Activated CD8-positive, alpha-beta memory T cell treated with anti-CD3 and anti-CD28 coated beads, Interleukin-2, amount 10 ng/mL, durations not matched to agents 7 days and 5 days (primary cell): ENCODE measurements around the gene C1QC. TPM values are rescaled to one million over a fixed set of nuclear protein-coding genes. Genes with fewer than 3 reads are reported as not detected.

Experiments
- ATAC-seq: fragments of 150-1000 bp; cut with Tn5 transposase; one replicate; pipeline ENCODE4 v1.10.0; 2021; ENCODE audit warnings: moderate library complexity
- CTCF ChIA-PET: fragments of 350-600 bp; sonication (Branson Sonifier 250); formaldehyde crosslinking; loops from one replicate; lab custom pipeline; 2021; ENCODE audit warnings: antibody characterized with exemption; lab: Charles Lee
- DNase-seq: peaks from one replicate; pipeline ENCODE4 v3.0.0-alpha.2; 2020
- H3K27ac Mint-ChIP-seq: one replicate; pipeline ENCODE4 v1.8.0; 2021; ENCODE audit warnings: mild to moderate bottlenecking, mixed read lengths
- H3K27me3 Mint-ChIP-seq: one replicate; pipeline ENCODE4 v1.8.0; 2021; ENCODE audit warnings: mixed read lengths
- H3K36me3 Mint-ChIP-seq: one replicate; pipeline ENCODE4 v1.8.0; 2021; ENCODE audit warnings: mild to moderate bottlenecking, mixed read lengths
- H3K4me1 Mint-ChIP-seq: one replicate; pipeline ENCODE4 v1.8.0; 2021; ENCODE audit warnings: mixed read lengths
- H3K4me3 Mint-ChIP-seq: one replicate; pipeline ENCODE4 v1.8.0; 2021; ENCODE audit warnings: mild to moderate bottlenecking, moderate library complexity, mixed read lengths
- H3K9me3 Mint-ChIP-seq: one replicate; pipeline ENCODE4 v1.8.0; 2022; ENCODE audit warnings: low read depth, mixed read lengths
- total RNA-seq, 2 experiments: library from RNA; stranded (reverse); gene quantifications; one replicate each; pipeline ENCODE4 v1.2.3, GENCODE V29; 2021

Gene C1QC
- total RNA-seq, 2 experiments from 2014 or later, result not detected

DNA sequence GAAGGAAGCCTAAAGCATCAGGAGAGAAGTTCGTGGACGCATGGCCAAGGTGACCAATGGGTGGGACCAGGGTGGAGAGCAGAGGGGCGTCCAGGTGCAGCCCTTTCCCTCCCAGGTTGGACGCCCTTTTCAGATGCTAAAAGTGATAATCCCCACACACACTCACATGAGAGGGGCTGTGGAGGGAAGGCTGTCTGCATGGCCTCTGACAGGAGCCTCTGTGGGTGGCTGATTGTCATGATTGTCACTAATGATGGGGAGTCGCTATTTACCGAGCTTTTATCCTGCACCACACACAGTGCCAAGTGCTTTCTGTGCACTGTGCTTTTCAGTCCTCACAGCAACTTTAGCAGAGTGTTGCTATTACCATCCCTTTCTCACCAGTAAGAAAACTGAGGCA, 34.1 kb upstream of the C1QC start:
- Mint-ChIP-seq H3K4me3 (no peak overlapping the region), H3K4me1 (no peaks in the 10 kb centered on the region), H3K27ac (no peak overlapping the region), H3K9me3 (no peaks in the 10 kb centered on the region), H3K27me3 (peaks cover 34% of the 10 kb centered on the region), H3K36me3 (no peaks in the 10 kb centered on the region)
- no peak for DNase-seq
- CTCF ChIA-PET, result no interaction called here
- no peak for ATAC-seq

DNA sequence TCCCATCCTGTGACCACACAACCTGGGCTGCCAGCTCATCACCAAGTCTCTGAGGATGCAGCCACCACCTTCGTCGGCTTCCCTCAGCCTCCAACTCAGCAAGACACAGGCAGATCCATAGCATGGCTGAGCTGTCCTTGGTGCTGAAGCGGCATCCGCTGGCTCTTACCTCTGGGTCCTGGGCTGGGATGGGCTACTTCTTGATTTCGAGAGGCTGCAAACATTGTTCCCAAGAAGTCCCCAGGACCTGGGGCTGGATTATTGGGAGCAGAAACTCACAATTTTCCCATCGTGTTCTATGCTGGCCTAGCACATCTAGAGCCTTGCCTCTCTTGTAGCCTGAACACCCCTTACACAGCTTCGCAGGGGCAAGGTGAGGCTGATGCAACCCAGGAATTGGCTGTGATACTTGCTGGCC, 31.9 kb upstream of the C1QC start:
- H3K9me3 Mint-ChIP-seq, result no peaks in the 10 kb centered on the region
- CTCF ChIA-PET, result no interaction called here
- H3K4me1 Mint-ChIP-seq, result no peaks in the 10 kb centered on the region
- ATAC-seq (no peak), DNase-seq (peak; percentile 55)
- no peak overlapping the region for H3K4me3 Mint-ChIP-seq
- no peaks in the 10 kb centered on the region for H3K36me3 Mint-ChIP-seq
- peaks cover 16% of the 10 kb centered on the region for H3K27me3 Mint-ChIP-seq
- H3K27ac Mint-ChIP-seq, result no peak overlapping the region

- ATAC-seq, result no peak
Measured at GRCh38 chr1:22612671-22613571, 30.5 kb upstream of the C1QC start.

GRCh38 chr1:22613572-22613918, 29.9 kb upstream of the C1QC start:
- no peak for ATAC-seq
- Mint-ChIP-seq H3K27ac (no peak overlapping the region), H3K36me3 (no peaks in the 10 kb centered on the region), H3K27me3 (peaks cover 10% of the 10 kb centered on the region), H3K4me3 (no peak overlapping the region), H3K9me3 (no peaks in the 10 kb centered on the region), H3K4me1 (no peaks in the 10 kb centered on the region)
- DNase-seq, result no peak
- CTCF ChIA-PET, result no interaction called here

More at GRCh38 chr1:22612671-22613571, 30.5 kb upstream of the C1QC start:
- H3K36me3 Mint-ChIP-seq, result no peaks in the 10 kb centered on the region
- no peaks in the 10 kb centered on the region for H3K9me3 Mint-ChIP-seq
- no peaks in the 10 kb centered on the region for H3K4me1 Mint-ChIP-seq
- no peak for DNase-seq
- H3K27me3 Mint-ChIP-seq, result peaks cover 11% of the 10 kb centered on the region
- no peak overlapping the region for H3K27ac Mint-ChIP-seq
- no peak overlapping the region for H3K4me3 Mint-ChIP-seq
- CTCF ChIA-PET, result no interaction called here

DNA sequence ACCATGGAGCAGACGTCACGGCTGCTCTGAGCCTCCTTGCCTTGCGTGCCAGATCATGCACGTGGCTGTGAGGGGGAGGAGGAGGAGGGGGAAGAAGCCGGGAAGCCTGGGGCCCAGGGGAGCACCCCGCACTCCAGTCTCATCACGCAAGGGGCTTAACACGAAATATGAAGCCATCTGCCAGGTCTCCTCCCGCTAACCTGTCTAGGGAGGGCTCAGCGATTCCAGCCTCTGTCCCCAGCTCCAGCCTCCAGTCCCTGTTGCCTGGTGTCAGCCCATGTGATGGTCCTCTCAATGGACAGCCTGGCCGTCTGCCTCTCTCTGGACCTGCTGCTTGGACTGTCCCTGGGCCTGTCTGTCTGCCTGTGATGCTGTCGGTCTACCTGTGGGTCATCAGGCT, 29.5 kb upstream of the C1QC start:
- no peaks in the 10 kb centered on the region for H3K4me1 Mint-ChIP-seq
- H3K4me3 Mint-ChIP-seq, result no peak overlapping the region
- H3K36me3 Mint-ChIP-seq, result no peaks in the 10 kb centered on the region
- H3K9me3 Mint-ChIP-seq, result no peaks in the 10 kb centered on the region
- CTCF ChIA-PET, result no interaction called here
- no peak for DNase-seq
- ATAC-seq, result no peak
- peaks cover 7% of the 10 kb centered on the region for H3K27me3 Mint-ChIP-seq
- H3K27ac Mint-ChIP-seq, result no peak overlapping the region

DNA sequence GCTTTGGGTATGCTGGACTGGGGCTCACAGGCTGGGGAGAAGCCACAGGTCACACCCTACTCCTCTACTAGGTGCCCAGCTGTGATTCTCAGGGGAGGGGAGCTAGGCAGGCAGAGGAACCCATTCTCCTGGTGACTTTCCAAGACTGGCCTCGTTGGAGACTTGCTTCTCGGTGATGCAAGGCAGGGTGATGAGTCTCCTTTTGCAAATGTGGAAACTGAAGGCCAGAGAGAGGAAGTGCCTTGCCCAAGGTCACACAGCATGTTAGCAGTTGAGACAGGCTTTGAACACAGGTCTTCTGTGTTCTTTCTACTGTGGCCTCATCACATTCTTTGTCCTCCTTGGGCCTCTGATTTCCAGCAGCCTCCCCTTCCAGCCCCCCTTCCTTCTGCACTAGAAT, 27.5 kb upstream of the C1QC start:
- ATAC-seq, result no peak
- Mint-ChIP-seq H3K27ac (no peak overlapping the region), H3K4me1 (no peaks in the 10 kb centered on the region), H3K9me3 (no peaks in the 10 kb centered on the region), H3K27me3 (peaks cover 10% of the 10 kb centered on the region), H3K4me3 (no peak overlapping the region), H3K36me3 (no peaks in the 10 kb centered on the region)
- DNase-seq, result no peak
- CTCF ChIA-PET, result no interaction called here

GRCh38 chr1:22616571-22616970, 26.9 kb upstream of the C1QC start:
- ATAC-seq (no peak), DNase-seq (no peak)
- no peaks in the 10 kb centered on the region for H3K4me1 Mint-ChIP-seq
- H3K36me3 Mint-ChIP-seq, result no peaks in the 10 kb centered on the region
- H3K9me3 Mint-ChIP-seq, result no peaks in the 10 kb centered on the region
- CTCF ChIA-PET, result no interaction called here
- peaks cover 10% of the 10 kb centered on the region for H3K27me3 Mint-ChIP-seq
- no peak overlapping the region for H3K4me3 Mint-ChIP-seq
- H3K27ac Mint-ChIP-seq, result no peak overlapping the region

- H3K27ac Mint-ChIP-seq, result no peak overlapping the region
- no peak for ATAC-seq
- no peak for DNase-seq
- H3K36me3 Mint-ChIP-seq, result no peaks in the 10 kb centered on the region
- CTCF ChIA-PET, result no interaction called here
- H3K4me1 Mint-ChIP-seq, result no peaks in the 10 kb centered on the region
- H3K9me3 Mint-ChIP-seq, result no peaks in the 10 kb centered on the region
- H3K27me3 Mint-ChIP-seq, result peaks cover 10% of the 10 kb centered on the region
- no peak overlapping the region for H3K4me3 Mint-ChIP-seq
Measured at GRCh38 chr1:22618056-22618455, 25.4 kb upstream of the C1QC start.

DNA sequence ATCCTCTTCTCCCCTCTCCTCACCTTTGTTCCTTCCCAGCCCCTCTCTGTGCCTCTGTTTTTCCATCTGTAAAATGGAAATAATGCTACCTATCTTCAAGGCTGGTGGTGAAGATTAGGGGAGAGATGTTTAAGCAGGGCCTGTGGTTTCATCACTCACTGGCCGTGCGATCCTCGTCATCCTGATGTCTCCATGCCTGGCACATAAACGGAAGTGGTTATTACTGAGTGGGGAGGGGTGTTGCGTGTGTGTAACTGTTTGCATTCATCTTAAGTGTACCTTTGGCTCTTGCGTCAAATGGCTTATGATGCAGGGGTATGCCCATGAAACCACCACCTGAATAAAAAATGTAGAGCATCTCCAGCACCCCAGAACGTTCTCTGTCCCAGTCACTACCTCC, 24.2 kb upstream of the C1QC start:
- DNase-seq (no peak), ATAC-seq (no peak)
- Mint-ChIP-seq H3K4me1 (no peaks in the 10 kb centered on the region), H3K36me3 (no peaks in the 10 kb centered on the region), H3K4me3 (no peak overlapping the region), H3K27ac (no peak overlapping the region), H3K27me3 (peaks cover 10% of the 10 kb centered on the region), H3K9me3 (no peaks in the 10 kb centered on the region)
- CTCF ChIA-PET, result no interaction called here

DNA sequence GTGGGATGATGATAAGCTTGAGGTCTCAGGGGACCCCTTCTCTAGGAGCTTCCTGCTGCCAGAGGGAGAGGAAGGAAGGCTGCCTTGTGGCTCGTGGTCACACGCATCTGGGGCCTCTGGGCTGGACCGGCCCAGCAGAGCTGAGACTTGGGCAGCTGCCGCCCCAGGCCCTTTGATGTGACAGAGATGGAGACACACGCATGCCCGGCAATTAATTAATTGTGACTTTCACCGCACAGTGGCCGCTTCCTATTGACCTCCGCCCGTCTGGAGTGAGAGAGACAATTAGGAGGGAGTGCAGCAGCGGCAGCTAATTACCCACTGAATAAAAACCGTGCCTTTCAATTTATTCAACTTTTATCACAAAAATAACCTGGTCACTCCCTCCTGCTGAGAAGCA, 23.6 kb upstream of the C1QC start:
- DNase-seq (no peak), ATAC-seq (no peak)
- Mint-ChIP-seq H3K27ac (no peak overlapping the region), H3K36me3 (no peaks in the 10 kb centered on the region), H3K9me3 (no peaks in the 10 kb centered on the region), H3K4me1 (no peaks in the 10 kb centered on the region), H3K4me3 (no peak overlapping the region), H3K27me3 (peaks cover 10% of the 10 kb centered on the region)
- CTCF ChIA-PET, result no interaction called here

- DNase-seq, result no peak
- Mint-ChIP-seq H3K4me3 (no peak overlapping the region), H3K4me1 (no peaks in the 10 kb centered on the region), H3K27ac (no peak overlapping the region), H3K27me3 (peaks cover 7% of the 10 kb centered on the region), H3K9me3 (no peaks in the 10 kb centered on the region), H3K36me3 (no peaks in the 10 kb centered on the region)
- ATAC-seq, result no peak
- CTCF ChIA-PET, result no interaction called here
Measured at GRCh38 chr1:22621761-22622160, 21.7 kb upstream of the C1QC start.

- Mint-ChIP-seq H3K4me3 (no peak overlapping the region), H3K4me1 (no peaks in the 10 kb centered on the region), H3K27ac (no peak overlapping the region), H3K9me3 (no peaks in the 10 kb centered on the region), H3K36me3 (no peaks in the 10 kb centered on the region), H3K27me3 (peaks cover 24% of the 10 kb centered on the region)
- CTCF ChIA-PET, result no interaction called here
- ATAC-seq (no peak), DNase-seq (no peak)
Measured at GRCh38 chr1:22625262-22625925, 18.0 kb upstream of the C1QC start.

DNA sequence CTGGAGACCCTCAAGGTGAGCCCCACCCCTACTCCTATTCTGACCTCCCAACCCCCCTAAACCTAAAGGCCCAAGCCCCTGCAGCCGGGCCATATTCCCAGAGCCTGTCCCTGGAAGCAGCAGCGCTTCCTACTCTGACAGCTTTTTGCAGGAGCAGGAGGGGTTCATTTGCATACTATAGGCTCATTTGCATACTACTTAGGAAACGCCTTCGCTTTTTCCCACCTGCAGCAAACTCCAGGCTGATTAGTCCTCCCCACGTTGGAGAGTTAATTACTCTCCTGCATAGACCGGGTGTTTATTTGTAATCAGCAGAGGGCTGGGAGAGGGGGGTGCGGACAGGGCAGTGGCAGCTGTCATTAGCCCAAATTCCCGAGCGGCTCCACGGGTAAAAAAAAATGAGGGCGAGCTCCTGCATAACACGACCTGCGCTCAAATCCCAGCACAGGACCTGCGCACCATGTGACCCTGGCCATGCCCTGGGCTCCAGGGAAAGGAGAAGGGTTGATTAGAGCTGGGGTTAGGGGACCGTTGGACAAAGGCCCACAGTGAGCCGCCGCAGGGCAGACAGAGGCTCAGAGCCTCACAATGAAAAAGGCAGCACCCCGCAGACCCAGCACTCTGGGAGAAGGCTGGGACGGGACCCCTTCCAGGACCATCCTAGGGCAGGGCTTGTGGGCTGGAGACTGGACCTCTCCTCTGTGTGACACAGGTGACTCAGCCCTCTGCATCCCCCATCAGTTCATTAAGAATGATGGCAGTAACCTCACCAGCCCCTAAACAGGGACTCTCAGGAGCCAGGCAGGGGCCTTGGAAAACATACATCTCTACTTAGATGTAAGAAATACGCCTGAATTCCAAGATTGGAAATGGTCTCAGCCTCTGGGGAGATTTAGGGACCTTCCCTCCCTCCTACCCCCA, 16.9 kb upstream of the C1QC start:
- Mint-ChIP-seq H3K4me1 (no peaks in the 10 kb centered on the region), H3K27ac (no peak overlapping the region), H3K4me3 (no peak overlapping the region), H3K27me3 (peaks cover 30% of the 10 kb centered on the region), H3K36me3 (no peaks in the 10 kb centered on the region), H3K9me3 (no peaks in the 10 kb centered on the region)
- CTCF ChIA-PET, result no interaction called here
- DNase-seq (no peak), ATAC-seq (no peak)
